ENCODE results near the gene ENTPD8. TPM values are rescaled to one million over a fixed set of nuclear protein-coding genes. Genes with fewer than 3 reads are reported as not detected.

ENTPD8 gene
- total and polyA plus RNA-seq, 2 of the 4 experiments (the other 2 are of a cell fraction): 0.07 TPM; not detected in 1

DNA sequence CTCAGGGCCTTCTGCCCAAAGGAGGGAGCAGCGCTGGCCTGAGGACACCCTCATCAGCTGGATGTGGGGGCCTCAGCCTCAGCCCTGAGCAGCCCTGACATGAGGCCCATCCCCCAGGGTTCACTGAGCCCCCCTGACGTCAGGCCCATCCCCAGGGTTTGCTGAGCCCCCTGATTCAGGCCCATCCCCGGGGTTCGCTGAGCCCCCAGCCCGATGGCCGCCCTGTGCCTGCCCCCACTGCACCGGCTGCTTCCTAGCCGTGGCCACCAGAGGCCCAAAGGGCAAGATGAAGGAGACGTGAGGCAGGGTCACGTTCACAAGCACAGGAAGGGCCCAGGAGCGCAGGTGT, 37.4 kb upstream of the ENTPD8 start:
- no TSS peak for BruUV-seq (replicated peaks)
- no peak overlapping the region for H2AK5ac ChIP-seq (ENCODE audit: low read depth, low read length)
- no peak overlapping the region for H3K4me2 ChIP-seq (ENCODE audit: low read depth, low read length)
- no peak overlapping the region for H3K27ac ChIP-seq (ENCODE audit: insufficient read depth, low read length)
- H4K8ac ChIP-seq (ENCODE audit: low read depth in 2 of 2, low read length in 2 of 2): no peak overlapping the region
- H3K36me3 ChIP-seq (ENCODE audit: control insufficient read depth, insufficient read depth, low read length): no peaks in the 10 kb centered on the region
- ATAC-seq (ENCODE audit: low read depth) (no peak), DNase-seq (no peak)
- ChIA-PET CTCF (no interaction called here), POLR2A (ENCODE audit: unreplicated experiment) (no interaction called here)
- no peak overlapping the region for H3K14ac ChIP-seq (replicated peaks; ENCODE audit: low read depth, low read length)
- H3K9ac ChIP-seq (ENCODE audit: low read depth, low read length): no peak overlapping the region
- WGBS, 2 experiments (ENCODE audit: extremely low coverage in 2 of 2, insufficient read length in 1 of 2): 59% methylated on average over 8 of the region's 11 CpGs; no CpG with 5 or more reads in 1 of the 2 experiments
- peaks cover 15% of the 10 kb centered on the region for H3K9me3 ChIP-seq (ENCODE audit: control insufficient read depth, insufficient read depth, low read length)
- no peak overlapping the region for H2BK20ac ChIP-seq (ENCODE audit: low read depth, low read length)
- H3K4me3 ChIP-seq (ENCODE audit: insufficient read depth, low read depth, low read length): no peak overlapping the region
- H4K5ac ChIP-seq (ENCODE audit: low read depth, low read length): no peak overlapping the region
- H2BK5ac ChIP-seq (ENCODE audit: low read depth, low read length, poor library complexity, severe bottlenecking): no peak overlapping the region
- no peak overlapping the region for H2BK15ac ChIP-seq (ENCODE audit: low read depth, low read length)
- H3K56ac ChIP-seq (ENCODE audit: extremely low read depth, insufficient read depth, low read length): no peak overlapping the region
- H2BK120ac ChIP-seq (ENCODE audit: low read depth, low read length): no peak overlapping the region
- peaks cover 6% of the 10 kb centered on the region; the same call in 1 of the 2 replicates for H3K9me1 ChIP-seq (ENCODE audit: insufficient read depth, low read length)
- H4K20me1 ChIP-seq (ENCODE audit: insufficient read depth, low read length): no peaks in the 10 kb centered on the region
- H3K18ac ChIP-seq (ENCODE audit: low read depth, low read length): no peak overlapping the region
- intact Hi-C loops (cut with micrococcal nuclease): no loop called here
- H2AK9ac ChIP-seq (replicated peaks; ENCODE audit: low read depth, low read length, poor library complexity): no peak overlapping the region
- peaks cover 6% of the 10 kb centered on the region for H3K4me1 ChIP-seq (ENCODE audit: control insufficient read depth, insufficient read depth, low read length)
- peaks cover 11% of the 10 kb centered on the region; the same call in 1 of the 2 replicates for H3K27me3 ChIP-seq (ENCODE audit: control insufficient read depth, insufficient read depth, low read length)
- no peak overlapping the region for H2AFZ ChIP-seq (replicated peaks; ENCODE audit: low read length, poor library complexity)
- no peak overlapping the region for H3K4ac ChIP-seq (ENCODE audit: low read depth, low read length)
- H3K79me1 ChIP-seq (ENCODE audit: low read depth in 1 of 2, low read length in 2 of 2): no peaks in the 10 kb centered on the region
- dilution Hi-C loops (cut with HindIII; ENCODE audit: low sequenced_read_pairs, unreplicated experiment): no loop called here
- no peak for TF ChIP-seq CHD1 (IDR thresholded peaks at IDR 0.05; ENCODE audit: low read depth, low read length)
- no peak for TF ChIP-seq FOS (IDR thresholded peaks at IDR 0.05; ENCODE audit: low read depth, low read length)
- in situ Hi-C loops (cut with MboI; ENCODE audit: low sequenced_read_pairs): no loop called here
- H3K23ac ChIP-seq (ENCODE audit: low read depth, low read length): no peak overlapping the region
- no peak overlapping the region for H4K91ac ChIP-seq (ENCODE audit: insufficient read depth, low read depth, low read length)

All from IMR-90 (cell line).